Activated CD8-positive, alpha-beta memory T cell treated with anti-CD3 and anti-CD28 coated beads, Interleukin-2, amount 50 U/mL, for 4 hours (primary cell): ENCODE measurements around the gene IL12RB2.
"Not testable (repeated sequence)": the region's sequence is repeated elsewhere in the genome, so short reads cannot be mapped to it uniquely, and the experiment has no call there.

Source experiments
- DNase-seq: peaks from one replicate; pipeline ENCODE4 v3.0.0-alpha.2; 2020

The IL12RB2 gene

GRCh38 chr1:67434491-67434890 is 126.8 kb downstream of the IL12RB2 start:
- no peak for DNase-seq

GRCh38 chr1:67436511-67437055 is 128.9 kb downstream of the IL12RB2 start:
- no peak for DNase-seq

GRCh38 chr1:67437961-67438360 is 130.3 kb downstream of the IL12RB2 start:
- no peak for DNase-seq

GRCh38 chr1:67439277-67440029 is 131.8 kb downstream of the IL12RB2 start:
- no peak for DNase-seq

- DNase-seq = no peak
These were observed 132.7 kb downstream of the IL12RB2 start for GRCh38 chr1:67440339-67440738.

GRCh38 chr1:67441183-67441582 is 133.5 kb downstream of the IL12RB2 start:
- peak; percentile 45 for DNase-seq

- DNase-seq = no peak
These were observed 134.1 kb downstream of the IL12RB2 start for GRCh38 chr1:67441739-67442281.

- not testable (repeated sequence) for DNase-seq
These were observed 138.3 kb downstream of the IL12RB2 start for GRCh38 chr1:67446014-67446413.
